Measurements from ENCODE around the gene DGKH. TPM values are rescaled to one million over a fixed set of nuclear protein-coding genes. Genes with fewer than 3 reads are reported as not detected.

Gene DGKH
- total RNA-seq, 1 donor: 8.7 TPM

- no peak overlapping the region for H3K4me3 ChIP-seq (ENCODE audit: insufficient read depth, low read length)
- DNase-seq (ENCODE audit: insufficient read length, low spot score, missing footprints): no peak
- H4K20me1 ChIP-seq (ENCODE audit: insufficient read depth, low read length): peaks cover 10% of the 10 kb centered on the region
- no peak overlapping the region for H2AFZ ChIP-seq (ENCODE audit: low read length)
- H3K4me2 ChIP-seq (ENCODE audit: insufficient read depth, low read length): no peak overlapping the region
- H3K4me1 ChIP-seq (ENCODE audit: insufficient read depth, low read length): no peaks in the 10 kb centered on the region
- H3K36me3 ChIP-seq (ENCODE audit: insufficient read depth, low read length): peaks cover 7% of the 10 kb centered on the region
- H3K9me3 ChIP-seq (ENCODE audit: low read depth, low read length): peaks cover 4% of the 10 kb centered on the region
- H3K27ac ChIP-seq (ENCODE audit: low read depth, low read length): no peak overlapping the region
- TF ChIP-seq CTCF (IDR thresholded peaks at IDR 0.05; ENCODE audit: extremely low read depth, low read depth, low read length): no peak
- peaks cover 53% of the 10 kb centered on the region for H3K79me2 ChIP-seq (ENCODE audit: insufficient read depth, low read length)
- no peaks in the 10 kb centered on the region for H3K27me3 ChIP-seq (ENCODE audit: insufficient read depth, low read length)
Observed at GRCh38 chr13:42054798-42055499, 6.5 kb downstream of the DGKH start.

- Histone ChIP-seq H3K9me3 (ENCODE audit: low read depth, low read length) (peaks cover 4% of the 10 kb centered on the region), H3K79me2 (ENCODE audit: insufficient read depth, low read length) (peaks cover 52% of the 10 kb centered on the region)
Observed at GRCh38 chr13:42055500-42056085, 7.1 kb downstream of the DGKH start.

GRCh38 chr13:42056146-42056545 is 7.7 kb downstream of the DGKH start:
- no peak for TF ChIP-seq CTCF (IDR thresholded peaks at IDR 0.05; ENCODE audit: extremely low read depth, low read depth, low read length)
- no peak overlapping the region for H3K4me2 ChIP-seq (ENCODE audit: insufficient read depth, low read length)
- peaks cover 51% of the 10 kb centered on the region for H3K79me2 ChIP-seq (ENCODE audit: insufficient read depth, low read length)

More at GRCh38 chr13:42055500-42056085, 7.1 kb downstream of the DGKH start:
- Histone ChIP-seq H3K27ac (ENCODE audit: low read depth, low read length) (no peak overlapping the region), H2AFZ (ENCODE audit: low read length) (no peak overlapping the region), H3K4me1 (ENCODE audit: insufficient read depth, low read length) (no peaks in the 10 kb centered on the region), H3K27me3 (ENCODE audit: insufficient read depth, low read length) (no peaks in the 10 kb centered on the region), H3K4me2 (ENCODE audit: insufficient read depth, low read length) (no peak overlapping the region), H4K20me1 (ENCODE audit: insufficient read depth, low read length) (peaks cover 14% of the 10 kb centered on the region), H3K36me3 (ENCODE audit: insufficient read depth, low read length) (peaks cover 7% of the 10 kb centered on the region), H3K4me3 (ENCODE audit: insufficient read depth, low read length) (no peak overlapping the region)
- DNase-seq (ENCODE audit: insufficient read length, low spot score, missing footprints): no peak
- no peak for TF ChIP-seq CTCF (IDR thresholded peaks at IDR 0.05; ENCODE audit: extremely low read depth, low read depth, low read length)

GRCh38 chr13:42056583-42056982 is 8.1 kb downstream of the DGKH start:
- Histone ChIP-seq H2AFZ (ENCODE audit: low read length) (no peak overlapping the region), H3K4me3 (ENCODE audit: insufficient read depth, low read length) (no peak overlapping the region), H3K27me3 (ENCODE audit: insufficient read depth, low read length) (no peaks in the 10 kb centered on the region), H3K9me3 (ENCODE audit: low read depth, low read length) (peaks cover 4% of the 10 kb centered on the region), H4K20me1 (ENCODE audit: insufficient read depth, low read length) (peaks cover 15% of the 10 kb centered on the region), H3K4me2 (ENCODE audit: insufficient read depth, low read length) (no peak overlapping the region), H3K79me2 (ENCODE audit: insufficient read depth, low read length) (peaks cover 48% of the 10 kb centered on the region), H3K36me3 (ENCODE audit: insufficient read depth, low read length) (peaks cover 7% of the 10 kb centered on the region), H3K4me1 (ENCODE audit: insufficient read depth, low read length) (no peaks in the 10 kb centered on the region), H3K27ac (ENCODE audit: low read depth, low read length) (no peak overlapping the region)
- DNase-seq (ENCODE audit: insufficient read length, low spot score, missing footprints): no peak
- no peak for TF ChIP-seq CTCF (IDR thresholded peaks at IDR 0.05; ENCODE audit: extremely low read depth, low read depth, low read length)

More at GRCh38 chr13:42056146-42056545, 7.7 kb downstream of the DGKH start:
- DNase-seq (ENCODE audit: insufficient read length, low spot score, missing footprints): no peak
- Histone ChIP-seq H4K20me1 (ENCODE audit: insufficient read depth, low read length) (peaks cover 18% of the 10 kb centered on the region), H3K9me3 (ENCODE audit: low read depth, low read length) (peaks cover 4% of the 10 kb centered on the region), H3K27ac (ENCODE audit: low read depth, low read length) (no peak overlapping the region), H3K4me1 (ENCODE audit: insufficient read depth, low read length) (no peaks in the 10 kb centered on the region), H2AFZ (ENCODE audit: low read length) (no peak overlapping the region), H3K27me3 (ENCODE audit: insufficient read depth, low read length) (no peaks in the 10 kb centered on the region), H3K4me3 (ENCODE audit: insufficient read depth, low read length) (no peak overlapping the region), H3K36me3 (ENCODE audit: insufficient read depth, low read length) (peaks cover 7% of the 10 kb centered on the region)
